Thyroid gland (tissue), 4 donors: Measurements from ENCODE around the gene TAGLN. TPM values are rescaled to one million over a fixed set of nuclear protein-coding genes. Genes with fewer than 3 reads are reported as not detected.
A peak's percentile ranks its signal among the peaks of the same experiment; 100 is the strongest.

Source experiments
- DNase-seq, 2 donors: peaks; one replicate each; pipeline ENCODE4 v3.0.0-alpha.2; 2019
- H3K27ac ChIP-seq, 3 donors: fragments of 200-600 bp; sonication (generic); 1 replicate in 2 of 3; 2 replicates in 1 of 3; pipeline ENCODE4 v1.5.1; 2016 to 2019; ENCODE audit warnings: mild to moderate bottlenecking in 1 of 3, moderate library complexity in 1 of 3
- H3K27me3 ChIP-seq: fragments of 200-600 bp; sonication (generic); one replicate; pipeline ENCODE4 v1.5.1; 2019
- H3K36me3 ChIP-seq, 2 donors: fragments of 200-600 bp; sonication (generic); one replicate each; pipeline ENCODE4 v1.5.1; 2016 to 2019
- H3K4me1 ChIP-seq, 2 donors: fragments of 200-600 bp; sonication (generic); one replicate each; pipeline ENCODE4 v1.5.1; 2017 to 2019
- H3K4me3 ChIP-seq, 3 donors: fragments of 200-600 bp; sonication (generic); replicated peaks in 1 of 3; 1 replicate in 2 of 3; 2 replicates in 1 of 3; pipeline ENCODE4 v1.5.1; 2016; ENCODE audit warnings: mild to moderate bottlenecking in 1 of 3
- H3K9me3 ChIP-seq: fragments of 200-600 bp; sonication (generic); one replicate; pipeline ENCODE4 v1.5.1; 2017
- CTCF ChIP-seq, 6 experiments: fragments of 200-600 bp in 3 of 6; fragments of 450-650 bp in 3 of 6; sonication (generic) in 3 of 6; IDR thresholded peaks; one replicate each; pipeline ENCODE4 v1.5.1; 2016 to 2019; ENCODE audit warnings: antibody characterized with exemption in 6 of 6, mild to moderate bottlenecking in 2 of 6, inconsistent platforms in 1 of 6, moderate library complexity in 1 of 6
- POLR2A ChIP-seq, 2 donors: fragments of 450-650 bp; IDR thresholded peaks; one replicate each; pipeline ENCODE4 v1.6.1; 2017; ENCODE audit warnings: antibody characterized with exemption in 2 of 2, mild to moderate bottlenecking in 2 of 2, moderate library complexity in 1 of 2
- WGBS, 2 donors: methylation state at CpG; one replicate each; pipeline ENCODE4 v1.1.5; 2017; 5-methylcytosine and 5-hydroxymethylcytosine counted together
- intact Hi-C: fragments of 100-400 bp; cut with DNase I; formaldehyde crosslinking; loops from one replicate; pipeline ENCODE4 v1.15.1; 2023
- total RNA-seq, 4 donors: library from RNA; depleted of rRNA; stranded (reverse); fragments of >200 nt; gene quantifications; one replicate each; pipeline ENCODE4 v1.2.3, GENCODE V29; 2016

Gene TAGLN
- total RNA-seq, 4 donors from 2014 or later = 155 to 407 (median 229) TPM

GRCh38 chr11:117218133-117218915 is 19.2 kb downstream of the TAGLN start:
- Histone ChIP-seq H3K4me3 (no peak overlapping the region), H3K27ac (peak overlapping the region; percentile 36 to 82 (median 69)), H3K36me3 (peaks cover 22 to 42% of the 10 kb centered on the region in 2 donors), H3K9me3 (no peaks in the 10 kb centered on the region), H3K27me3 (no peaks in the 10 kb centered on the region), H3K4me1 (peaks cover 10 to 41% of the 10 kb centered on the region in 2 donors)
- no peak for DNase-seq
- no peak for TF ChIP-seq CTCF (IDR thresholded peaks at IDR 0.05)
- TF ChIP-seq POLR2A (IDR thresholded peaks at IDR 0.05) = no peak
- intact Hi-C loops = no loop called here
- WGBS, 2 donors = 79% methylated on average over 15 of the region's 15 CpGs

- H3K9me3 ChIP-seq = no peaks in the 10 kb centered on the region
- WGBS, 2 donors = 90 to 93% methylated on average over 6 to 9 of the region's 9 CpGs
- no peak overlapping the region for H3K4me3 ChIP-seq
- TF ChIP-seq POLR2A (IDR thresholded peaks at IDR 0.05) (no peak), CTCF (IDR thresholded peaks at IDR 0.05) (no peak)
- H3K27me3 ChIP-seq = no peaks in the 10 kb centered on the region
- H3K4me1 ChIP-seq = peaks cover 10 to 41% of the 10 kb centered on the region in 2 donors
- no peak for DNase-seq
- H3K36me3 ChIP-seq = peaks cover 27 to 43% of the 10 kb centered on the region in 2 donors
- peak overlapping the region in 2 of 3 donors; percentile 69 to 82 for H3K27ac ChIP-seq
- intact Hi-C loops = no loop called here
These were observed 19.8 kb downstream of the TAGLN start for GRCh38 chr11:117219001-117219400.

DNA sequence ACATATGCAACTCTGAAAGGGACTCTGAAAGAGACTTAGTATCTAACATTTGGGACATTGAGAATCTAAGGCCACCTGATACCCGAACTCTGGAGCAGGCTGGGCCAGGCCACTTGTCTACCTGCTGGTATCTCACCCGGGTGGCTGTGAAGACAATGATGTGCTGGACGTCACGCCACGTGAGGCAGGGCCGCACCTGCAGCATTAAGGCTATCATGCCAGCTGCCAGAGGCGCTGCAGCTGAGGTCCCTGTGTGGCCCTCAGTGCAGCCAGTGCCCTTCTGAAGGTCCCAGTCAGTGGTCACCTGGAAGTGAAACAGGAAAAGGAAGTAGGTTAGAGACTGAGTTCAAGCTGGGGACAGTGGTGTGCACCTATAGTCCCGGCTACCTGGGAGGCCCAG is 20.3 kb downstream of the TAGLN start:
- DNase-seq = no peak
- no peaks in the 10 kb centered on the region for H3K27me3 ChIP-seq
- no peak overlapping the region for H3K4me3 ChIP-seq
- intact Hi-C loops = no loop called here
- H3K9me3 ChIP-seq = no peaks in the 10 kb centered on the region
- no peak for TF ChIP-seq CTCF (IDR thresholded peaks at IDR 0.05)
- no peak for TF ChIP-seq POLR2A (IDR thresholded peaks at IDR 0.05)
- peaks cover 10 to 41% of the 10 kb centered on the region in 2 donors for H3K4me1 ChIP-seq
- H3K36me3 ChIP-seq = peaks cover 26 to 42% of the 10 kb centered on the region in 2 donors
- peak overlapping the region; percentile 22 to 82 (median 69) for H3K27ac ChIP-seq
- WGBS, 2 donors = 94 to 95% methylated on average over 8 of the region's 8 CpGs

DNA sequence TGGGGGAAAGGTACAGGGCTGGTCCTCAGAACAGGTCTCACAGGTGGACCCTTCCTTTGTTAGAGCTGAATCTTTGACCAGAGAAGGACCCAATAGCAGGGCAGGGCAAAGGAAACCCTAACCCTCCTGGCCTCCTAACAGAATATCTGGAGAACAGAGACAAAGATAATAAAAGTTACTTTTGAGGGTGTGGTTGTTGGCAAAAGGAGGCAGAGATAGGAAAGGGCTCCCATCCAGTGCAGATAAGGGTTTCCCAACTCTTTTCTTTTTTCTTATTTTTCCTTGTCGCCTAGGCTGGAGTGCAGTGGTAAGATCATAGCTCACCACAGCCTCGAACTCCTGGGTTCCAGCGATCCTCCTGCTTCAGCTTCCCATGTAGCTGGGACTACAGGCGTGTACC is 20.8 kb downstream of the TAGLN start:
- intact Hi-C loops = loop anchor here (10.0 kb wide), 1 partner anchor 75 kb away; the partner anchor contains the start of gene PAFAH1B2
- no peak overlapping the region for H3K4me3 ChIP-seq
- peak overlapping the region; percentile 67 to 83 (median 82) for H3K27ac ChIP-seq
- 90 to 91% methylated on average over 4 of the region's 4 CpGs for WGBS, 2 donors
- no peaks in the 10 kb centered on the region for H3K9me3 ChIP-seq
- H3K36me3 ChIP-seq = peaks cover 23 to 40% of the 10 kb centered on the region in 2 donors
- H3K27me3 ChIP-seq = no peaks in the 10 kb centered on the region
- DNase-seq = no peak
- no peak for TF ChIP-seq POLR2A (IDR thresholded peaks at IDR 0.05)
- TF ChIP-seq CTCF (IDR thresholded peaks at IDR 0.05) = no peak
- peaks cover 10 to 41% of the 10 kb centered on the region in 2 donors for H3K4me1 ChIP-seq

- no peaks in the 10 kb centered on the region for H3K27me3 ChIP-seq
- no peak overlapping the region for H3K4me3 ChIP-seq
- peaks cover 10 to 41% of the 10 kb centered on the region in 2 donors for H3K4me1 ChIP-seq
- peaks cover 27 to 44% of the 10 kb centered on the region in 2 donors for H3K36me3 ChIP-seq
- DNase-seq = peak; percentile 31 to 48
- TF ChIP-seq CTCF (IDR thresholded peaks at IDR 0.05) (no peak), POLR2A (IDR thresholded peaks at IDR 0.05) (no peak)
- H3K9me3 ChIP-seq = no peaks in the 10 kb centered on the region
- intact Hi-C loops = loop anchor here (10.0 kb wide), 1 partner anchor 76 kb away; the partner anchor contains the start of gene PAFAH1B2
- WGBS, 2 donors = 57 to 59% methylated on average over 9 of the region's 9 CpGs
- H3K27ac ChIP-seq = peak overlapping the region; percentile 67 to 83 (median 82)
These were observed 21.4 kb downstream of the TAGLN start for GRCh38 chr11:117220568-117220967.
